GM12874 (cell line): ENCODE measurements around the gene CDH16.

Source experiments
- TF ChIP-seq, protein P1 (sequence below): IDR thresholded peaks from 2 replicates; pipeline ENCODE4 v1.5.1; 2011; ENCODE audit warnings: low read depth, mild to moderate bottlenecking, control low read depth, low read length, moderate library complexity; ENCODE audit not compliant: insufficient read depth

Gene CDH16, protein sequence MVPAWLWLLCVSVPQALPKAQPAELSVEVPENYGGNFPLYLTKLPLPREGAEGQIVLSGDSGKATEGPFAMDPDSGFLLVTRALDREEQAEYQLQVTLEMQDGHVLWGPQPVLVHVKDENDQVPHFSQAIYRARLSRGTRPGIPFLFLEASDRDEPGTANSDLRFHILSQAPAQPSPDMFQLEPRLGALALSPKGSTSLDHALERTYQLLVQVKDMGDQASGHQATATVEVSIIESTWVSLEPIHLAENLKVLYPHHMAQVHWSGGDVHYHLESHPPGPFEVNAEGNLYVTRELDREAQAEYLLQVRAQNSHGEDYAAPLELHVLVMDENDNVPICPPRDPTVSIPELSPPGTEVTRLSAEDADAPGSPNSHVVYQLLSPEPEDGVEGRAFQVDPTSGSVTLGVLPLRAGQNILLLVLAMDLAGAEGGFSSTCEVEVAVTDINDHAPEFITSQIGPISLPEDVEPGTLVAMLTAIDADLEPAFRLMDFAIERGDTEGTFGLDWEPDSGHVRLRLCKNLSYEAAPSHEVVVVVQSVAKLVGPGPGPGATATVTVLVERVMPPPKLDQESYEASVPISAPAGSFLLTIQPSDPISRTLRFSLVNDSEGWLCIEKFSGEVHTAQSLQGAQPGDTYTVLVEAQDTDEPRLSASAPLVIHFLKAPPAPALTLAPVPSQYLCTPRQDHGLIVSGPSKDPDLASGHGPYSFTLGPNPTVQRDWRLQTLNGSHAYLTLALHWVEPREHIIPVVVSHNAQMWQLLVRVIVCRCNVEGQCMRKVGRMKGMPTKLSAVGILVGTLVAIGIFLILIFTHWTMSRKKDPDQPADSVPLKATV

DNA sequence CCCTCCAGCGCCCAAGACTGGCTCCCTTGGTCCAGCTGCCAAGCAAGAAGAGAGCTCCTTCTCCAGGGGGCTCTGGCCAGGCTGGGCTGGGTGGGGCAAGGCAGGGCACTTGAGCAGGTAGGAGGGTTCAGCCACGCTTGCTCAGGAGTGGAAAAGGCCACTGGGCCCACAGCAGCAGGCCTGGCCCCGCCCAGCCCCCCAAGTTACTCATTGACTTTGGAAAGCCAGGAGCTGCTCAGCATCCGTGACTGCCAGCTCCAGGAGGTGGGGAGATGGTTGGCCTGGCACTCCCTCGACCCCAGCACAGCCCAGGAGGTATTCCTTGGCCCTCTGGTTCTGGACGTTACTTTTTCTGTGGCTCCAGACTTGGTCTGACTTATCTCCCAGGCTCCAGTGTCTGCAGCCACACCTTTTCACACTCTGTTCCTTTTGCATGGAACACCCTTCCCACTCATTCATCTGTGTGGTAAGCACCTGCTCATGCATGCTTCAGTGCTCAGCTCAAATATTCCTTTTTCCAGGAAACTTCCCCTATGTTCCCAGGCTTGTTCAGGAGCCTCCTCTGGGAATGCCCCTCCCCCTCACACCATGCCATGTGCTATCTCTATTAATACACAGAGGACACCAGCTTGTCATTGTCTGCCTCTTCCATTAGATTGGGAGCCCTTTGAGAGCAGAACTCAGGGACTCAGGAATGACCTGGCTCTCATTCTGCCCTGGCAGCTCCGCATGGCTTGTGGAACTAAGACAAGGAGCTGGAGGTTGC, at the start of gene CDH16:
CDH16 (minus strand) TSS at position 83 of the 766 bp plus-strand sequence. CDS start 820 bp downstream, outside the sequence.
- TF ChIP-seq, protein P1, sequence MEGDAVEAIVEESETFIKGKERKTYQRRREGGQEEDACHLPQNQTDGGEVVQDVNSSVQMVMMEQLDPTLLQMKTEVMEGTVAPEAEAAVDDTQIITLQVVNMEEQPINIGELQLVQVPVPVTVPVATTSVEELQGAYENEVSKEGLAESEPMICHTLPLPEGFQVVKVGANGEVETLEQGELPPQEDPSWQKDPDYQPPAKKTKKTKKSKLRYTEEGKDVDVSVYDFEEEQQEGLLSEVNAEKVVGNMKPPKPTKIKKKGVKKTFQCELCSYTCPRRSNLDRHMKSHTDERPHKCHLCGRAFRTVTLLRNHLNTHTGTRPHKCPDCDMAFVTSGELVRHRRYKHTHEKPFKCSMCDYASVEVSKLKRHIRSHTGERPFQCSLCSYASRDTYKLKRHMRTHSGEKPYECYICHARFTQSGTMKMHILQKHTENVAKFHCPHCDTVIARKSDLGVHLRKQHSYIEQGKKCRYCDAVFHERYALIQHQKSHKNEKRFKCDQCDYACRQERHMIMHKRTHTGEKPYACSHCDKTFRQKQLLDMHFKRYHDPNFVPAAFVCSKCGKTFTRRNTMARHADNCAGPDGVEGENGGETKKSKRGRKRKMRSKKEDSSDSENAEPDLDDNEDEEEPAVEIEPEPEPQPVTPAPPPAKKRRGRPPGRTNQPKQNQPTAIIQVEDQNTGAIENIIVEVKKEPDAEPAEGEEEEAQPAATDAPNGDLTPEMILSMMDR: no peak

- TF ChIP-seq, protein P1: no peak
These were observed 45.4 kb upstream of the CDH16 start for GRCh38 chr16:66964049-66964448.

GRCh38 chr16:66961914-66962313, 43.2 kb upstream of the CDH16 start:
- TF ChIP-seq, protein P1: no peak

GRCh38 chr16:66961065-66961744, 42.5 kb upstream of the CDH16 start, which contains the start of gene CES3:
CES3 (plus strand) TSS chr16:66961266; CDS start chr16:66961308, 42 bp downstream.
- TF ChIP-seq, protein P1: peak; percentile 92

- TF ChIP-seq, protein P1: no peak
These were observed 41.6 kb upstream of the CDH16 start for GRCh38 chr16:66960270-66960669.

GRCh38 chr16:66959704-66960161, 41.0 kb upstream of the CDH16 start:
- TF ChIP-seq, protein P1: no peak
